IPS-18a (cell line): ENCODE measurements around the gene CCDC33.

Experiments used
- H3K27ac ChIP-seq: one replicate; pipeline ENCODE4 v1.5.1; 2013; ENCODE audit warnings: low read length
- H3K27me3 ChIP-seq: one replicate; pipeline ENCODE4 v1.6.1; 2013; ENCODE audit warnings: mild to moderate bottlenecking, low read length; ENCODE audit not compliant: control insufficient read depth, insufficient read depth
- H3K36me3 ChIP-seq: one replicate; pipeline ENCODE4 v1.6.1; 2013; ENCODE audit warnings: low read depth, low read length; ENCODE audit not compliant: control insufficient read depth
- H3K4me1 ChIP-seq: one replicate; pipeline ENCODE4 v1.6.1; 2013; ENCODE audit warnings: low read depth, low read length; ENCODE audit not compliant: control insufficient read depth
- H3K4me3 ChIP-seq: one replicate; pipeline ENCODE4 v1.5.1; 2013; ENCODE audit warnings: low read length
- H3K9ac ChIP-seq: one replicate; pipeline ENCODE4 v1.6.1; 2013; ENCODE audit warnings: mild to moderate bottlenecking, low read length, moderate library complexity
- H3K9me3 ChIP-seq: one replicate; pipeline ENCODE4 v1.6.1; 2013; ENCODE audit warnings: low read depth, low read length; ENCODE audit not compliant: control insufficient read depth

The CCDC33 gene

GRCh38 chr15:74200871-74201419 is 35.2 kb upstream of the CCDC33 start:
- H3K27ac ChIP-seq, result no peak overlapping the region
- H3K4me1 ChIP-seq, result peaks cover 38% of the 10 kb centered on the region
- H3K27me3 ChIP-seq, result no peaks in the 10 kb centered on the region
- H3K4me3 ChIP-seq, result no peak overlapping the region
- H3K9ac ChIP-seq, result no peak overlapping the region
- H3K36me3 ChIP-seq, result no peaks in the 10 kb centered on the region
- no peaks in the 10 kb centered on the region for H3K9me3 ChIP-seq

GRCh38 chr15:74201710-74202420 is 34.3 kb upstream of the CCDC33 start:
- H3K9me3 ChIP-seq, result no peaks in the 10 kb centered on the region
- peak overlapping the region; percentile 2 for H3K9ac ChIP-seq
- H3K27me3 ChIP-seq, result no peaks in the 10 kb centered on the region
- H3K36me3 ChIP-seq, result no peaks in the 10 kb centered on the region
- no peak overlapping the region for H3K27ac ChIP-seq
- H3K4me1 ChIP-seq, result peaks cover 38% of the 10 kb centered on the region
- peak overlapping the region; percentile 53 for H3K4me3 ChIP-seq

- peaks cover 2% of the 10 kb centered on the region for H3K27me3 ChIP-seq
- no peaks in the 10 kb centered on the region for H3K36me3 ChIP-seq
- H3K4me3 ChIP-seq, result peak within 1 kb of the TSS; percentile 53
- peak within 1 kb of the TSS; percentile 36 for H3K9ac ChIP-seq
- H3K27ac ChIP-seq, result no peak within 1 kb of the TSS
- H3K9me3 ChIP-seq, result no peaks in the 10 kb centered on the region
- peaks cover 38% of the 10 kb centered on the region for H3K4me1 ChIP-seq
Measured at GRCh38 chr15:74202452-74203401, 33.4 kb upstream of the CCDC33 start, which contains the start of gene STRA6. TSS of gene STRA6 (minus strand) at chr15:74202787. CDS start at chr15:74202267, 520 bp downstream.

GRCh38 chr15:74203914-74204431 is 32.2 kb upstream of the CCDC33 start:
- Histone ChIP-seq H3K4me1 (peaks cover 47% of the 10 kb centered on the region), H3K36me3 (no peaks in the 10 kb centered on the region), H3K27ac (no peak overlapping the region), H3K9ac (peak overlapping the region; percentile 36), H3K4me3 (peak overlapping the region; percentile 53), H3K27me3 (peaks cover 7% of the 10 kb centered on the region), H3K9me3 (no peaks in the 10 kb centered on the region)

GRCh38 chr15:74205582-74205947 is 30.6 kb upstream of the CCDC33 start:
- Histone ChIP-seq H3K9me3 (no peaks in the 10 kb centered on the region), H3K36me3 (no peaks in the 10 kb centered on the region), H3K9ac (no peak overlapping the region), H3K4me1 (peaks cover 58% of the 10 kb centered on the region), H3K27ac (no peak overlapping the region), H3K4me3 (no peak overlapping the region), H3K27me3 (peaks cover 7% of the 10 kb centered on the region)

DNA sequence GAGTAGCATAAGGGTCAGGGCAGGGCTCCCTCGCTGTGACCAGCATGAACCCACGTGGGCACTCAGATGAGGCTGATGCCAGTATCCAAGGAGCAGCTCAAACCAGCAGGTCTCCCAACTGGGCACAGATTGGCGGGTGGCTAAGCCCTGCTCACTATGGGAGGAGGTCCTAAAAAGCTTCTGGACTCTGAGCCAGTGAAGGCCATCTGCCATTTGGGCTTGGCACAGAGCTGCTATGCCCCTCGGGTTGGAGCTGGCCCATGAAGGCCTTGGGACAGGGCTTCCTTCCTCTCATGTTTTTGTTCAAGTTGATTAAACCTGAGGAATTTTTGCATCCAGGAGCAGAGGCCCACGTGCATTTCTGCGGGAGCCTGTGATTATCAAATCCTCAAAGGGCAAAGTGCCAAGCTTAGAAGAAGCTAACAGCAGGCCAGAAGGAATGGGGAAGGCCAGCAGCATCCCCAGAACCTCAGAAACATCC is 29.3 kb upstream of the CCDC33 start:
- Histone ChIP-seq H3K36me3 (no peaks in the 10 kb centered on the region), H3K27ac (no peak overlapping the region), H3K27me3 (peaks cover 7% of the 10 kb centered on the region), H3K9me3 (no peaks in the 10 kb centered on the region), H3K4me1 (peaks cover 46% of the 10 kb centered on the region), H3K9ac (no peak overlapping the region), H3K4me3 (no peak overlapping the region)

DNA sequence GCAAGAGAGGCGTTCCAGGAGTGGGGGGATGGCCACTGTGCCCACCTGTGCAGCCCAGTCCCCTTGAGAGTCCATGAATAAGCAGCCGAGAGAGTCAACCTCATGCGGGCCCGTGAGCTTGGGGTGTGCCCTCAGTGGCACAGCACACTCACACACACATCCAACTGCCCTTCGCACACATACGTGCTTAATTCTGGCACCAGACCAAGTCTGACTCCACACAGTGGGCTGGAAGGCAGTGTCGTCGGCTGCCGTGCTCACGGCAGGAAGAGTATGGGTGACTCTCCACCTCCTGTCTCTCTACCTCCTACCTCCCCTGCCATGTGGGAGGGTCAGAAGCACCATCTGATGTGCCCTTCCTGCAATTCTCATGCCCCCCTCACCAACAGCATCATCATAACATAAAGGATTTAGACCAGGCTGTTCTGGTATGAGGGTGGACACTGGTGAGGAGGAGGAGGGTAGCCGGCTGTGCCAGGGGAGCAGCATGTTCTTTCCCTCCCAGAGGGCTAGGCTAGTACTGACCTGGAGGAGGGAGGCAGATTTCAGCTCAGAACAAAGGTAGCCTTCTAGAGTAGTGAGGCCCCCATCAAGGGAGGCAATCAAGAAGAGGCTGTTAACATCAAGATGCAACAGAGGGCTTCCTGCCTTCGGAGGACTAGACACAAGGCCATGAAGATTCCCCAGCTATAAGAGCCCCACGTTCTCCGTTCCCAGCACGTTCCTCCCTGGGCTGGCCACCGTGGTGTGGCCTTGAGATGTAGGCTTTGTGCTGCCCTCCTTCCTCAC is 28.3 kb upstream of the CCDC33 start:
- H3K4me3 ChIP-seq, result no peak overlapping the region
- no peak overlapping the region for H3K9ac ChIP-seq
- H3K36me3 ChIP-seq, result no peaks in the 10 kb centered on the region
- H3K27me3 ChIP-seq, result peaks cover 7% of the 10 kb centered on the region
- H3K4me1 ChIP-seq, result peaks cover 47% of the 10 kb centered on the region
- H3K27ac ChIP-seq, result no peak overlapping the region
- no peaks in the 10 kb centered on the region for H3K9me3 ChIP-seq

DNA sequence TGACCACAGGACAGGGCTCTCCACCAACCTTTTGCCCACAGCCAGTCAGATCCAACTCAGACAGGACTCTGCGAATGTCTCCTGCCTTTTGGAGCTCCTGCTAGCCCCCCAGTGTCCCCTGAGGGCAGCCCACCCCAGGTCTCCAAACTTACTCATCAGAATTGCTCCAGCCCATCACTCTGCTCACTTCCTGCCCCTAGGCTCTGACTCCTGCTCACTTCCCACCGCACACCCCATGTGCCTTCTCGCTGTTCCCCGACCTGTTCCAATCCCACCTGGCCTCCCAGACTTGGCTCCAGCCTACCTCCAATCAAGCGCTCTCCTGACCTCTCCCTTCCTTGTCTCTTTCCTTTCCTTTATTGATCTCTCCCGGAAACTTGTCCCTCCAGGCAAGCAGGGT is 27.6 kb upstream of the CCDC33 start:
- Histone ChIP-seq H3K9ac (no peak overlapping the region), H3K4me3 (peak overlapping the region; percentile 28), H3K9me3 (no peaks in the 10 kb centered on the region), H3K27me3 (peaks cover 10% of the 10 kb centered on the region), H3K36me3 (no peaks in the 10 kb centered on the region), H3K27ac (no peak overlapping the region), H3K4me1 (peaks cover 48% of the 10 kb centered on the region)

- peaks cover 50% of the 10 kb centered on the region for H3K4me1 ChIP-seq
Measured at GRCh38 chr15:74208901-74209559, 27.1 kb upstream of the CCDC33 start.

DNA sequence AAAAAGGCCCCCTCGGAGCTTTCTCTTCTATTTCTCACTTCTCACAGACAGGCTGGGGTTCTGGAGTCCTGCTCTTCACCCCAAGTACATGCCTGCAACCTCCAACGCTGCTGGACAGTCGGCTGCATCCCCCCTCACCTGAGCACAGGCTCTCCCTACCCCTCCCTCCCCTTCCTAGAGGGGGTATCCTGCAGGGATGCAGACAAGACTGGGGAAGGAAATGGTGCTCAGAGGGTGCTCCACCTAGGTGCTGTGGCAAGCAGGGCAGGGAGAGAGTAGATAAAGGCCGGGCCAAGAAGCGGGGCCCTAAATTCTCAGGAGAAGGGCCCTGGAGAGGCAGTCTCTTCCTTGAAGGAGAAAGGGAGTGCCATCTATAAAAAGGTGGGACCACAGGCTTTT is 26.6 kb upstream of the CCDC33 start:
- H3K36me3 ChIP-seq, result no peaks in the 10 kb centered on the region
- H3K27ac ChIP-seq, result no peak overlapping the region
- H3K27me3 ChIP-seq, result peaks cover 12% of the 10 kb centered on the region
- H3K9me3 ChIP-seq, result no peaks in the 10 kb centered on the region
- no peak overlapping the region for H3K9ac ChIP-seq
- peak overlapping the region; percentile 28 for H3K4me3 ChIP-seq
- peaks cover 51% of the 10 kb centered on the region for H3K4me1 ChIP-seq

More at GRCh38 chr15:74208901-74209559, 27.1 kb upstream of the CCDC33 start:
- Histone ChIP-seq H3K27ac (no peak overlapping the region), H3K9me3 (no peaks in the 10 kb centered on the region), H3K36me3 (no peaks in the 10 kb centered on the region), H3K9ac (no peak overlapping the region), H3K4me3 (peak overlapping the region; percentile 28), H3K27me3 (peaks cover 12% of the 10 kb centered on the region)
